CD4-positive, alpha-beta T cell (primary cell): ENCODE data around the gene NUDCD3. TPM values are rescaled to one million over a fixed set of nuclear protein-coding genes. Genes with fewer than 3 reads are reported as not detected.

Experiments
- ATAC-seq: fragments of 200-7000 bp; cut with Tn5 transposase; one replicate; pipeline ENCODE4 v1.10.0; 2022; ENCODE audit warnings: mild to moderate bottlenecking; ENCODE audit not compliant: poor library complexity
- CTCF ChIA-PET: fragments of 350-600 bp; sonication (Branson Sonifier 250); formaldehyde crosslinking; loops from one replicate; lab custom pipeline; 2021; ENCODE audit warnings: antibody characterized with exemption, inconsistent platforms; lab: Charles Lee
- POLR2A ChIA-PET: fragments of 350-600 bp; sonication (Branson Sonifier 250); formaldehyde crosslinking; loops from one replicate; lab custom pipeline; 2021; ENCODE audit warnings: antibody characterized with exemption, inconsistent platforms; lab: Charles Lee
- DNase-seq, 14 experiments: peaks; one replicate each; pipeline ENCODE4 v3.0.0-alpha.2; 2013 to 2020; ENCODE audit warnings: mixed read lengths in 2 of 14
- H3K27ac ChIP-seq, 2 donors: one replicate each; pipeline versions ENCODE4 v1.5.1 to v1.7.0; 2013; ENCODE audit warnings: low read length in 2 of 2, low read depth in 1 of 2, mild to moderate bottlenecking in 1 of 2
- H3K27me3 ChIP-seq, 2 experiments: 1 replicate in 1 of 2; 2 replicates in 1 of 2; pipeline versions ENCODE4 v1.6.1 to v1.7.0; 2013; ENCODE audit warnings: low read length in 2 of 2, control low read depth in 1 of 2, mild to moderate bottlenecking in 1 of 2, moderate library complexity in 1 of 2; ENCODE audit not compliant: insufficient read depth in 2 of 2, control insufficient read depth in 1 of 2
- H3K36me3 ChIP-seq: one replicate; pipeline ENCODE4 v1.6.1; 2013; ENCODE audit warnings: low read length, control low read depth; ENCODE audit not compliant: insufficient read depth
- H3K4me1 ChIP-seq: one replicate; pipeline ENCODE4 v1.6.1; 2013; ENCODE audit warnings: low read length, control low read depth; ENCODE audit not compliant: insufficient read depth
- H3K4me3 ChIP-seq: one replicate; pipeline ENCODE4 v1.5.1; 2013; ENCODE audit warnings: mild to moderate bottlenecking, low read length, moderate library complexity
- H3K9me3 ChIP-seq, 2 experiments: 1 replicate in 1 of 2; 2 replicates in 1 of 2; pipeline versions ENCODE4 v1.6.1 to v1.7.0; 2013; ENCODE audit warnings: low read length in 2 of 2, mild to moderate bottlenecking in 2 of 2, control low read depth in 1 of 2, moderate library complexity in 1 of 2; ENCODE audit not compliant: control insufficient read depth in 1 of 2, insufficient read depth in 1 of 2
- H3K27ac Mint-ChIP-seq: one replicate; pipeline ENCODE4 v1.8.0; 2020; ENCODE audit warnings: mixed read lengths
- H3K27me3 Mint-ChIP-seq: one replicate; pipeline ENCODE4 v1.8.0; 2021; ENCODE audit warnings: mixed read lengths
- H3K36me3 Mint-ChIP-seq: one replicate; pipeline ENCODE4 v1.8.0; 2021; ENCODE audit warnings: low read depth, mixed read lengths
- H3K4me1 Mint-ChIP-seq: one replicate; pipeline ENCODE4 v1.8.0; 2021; ENCODE audit warnings: low read depth, mixed read lengths
- H3K4me3 Mint-ChIP-seq: one replicate; pipeline ENCODE4 v1.8.0; 2020; ENCODE audit warnings: mild to moderate bottlenecking, mixed read lengths
- H3K9me3 Mint-ChIP-seq: one replicate; pipeline ENCODE4 v1.8.0; 2020; ENCODE audit warnings: mixed read lengths
- intact Hi-C, 2 experiments: fragments of 100-400 bp; cut with DNase I in 1 of 2; cut with micrococcal nuclease in 1 of 2; formaldehyde crosslinking; loops; one replicate each; pipeline versions ENCODE4 v1.15.1 to v1.9.0; 2023 to 2025; cut with DNase I, micrococcal nuclease
- total RNA-seq, 174 experiments: library from RNA in 2 of 174; stranded (reverse) in 2 of 174; gene quantifications; one replicate each; pipeline ENCODE4 v1.2.3 and lab custom pipeline; 2021 to 2026
- TF ChIP-seq, protein P1 (sequence below): fragments of 200-600 bp; IDR thresholded peaks from one replicate; pipeline ENCODE4 v1.8.0; 2022; ENCODE audit warnings: antibody characterized with exemption, mild to moderate bottlenecking

The NUDCD3 gene
- total RNA-seq, 2 experiments from 2014 or later: 56.6 to 60.6 TPM

DNA sequence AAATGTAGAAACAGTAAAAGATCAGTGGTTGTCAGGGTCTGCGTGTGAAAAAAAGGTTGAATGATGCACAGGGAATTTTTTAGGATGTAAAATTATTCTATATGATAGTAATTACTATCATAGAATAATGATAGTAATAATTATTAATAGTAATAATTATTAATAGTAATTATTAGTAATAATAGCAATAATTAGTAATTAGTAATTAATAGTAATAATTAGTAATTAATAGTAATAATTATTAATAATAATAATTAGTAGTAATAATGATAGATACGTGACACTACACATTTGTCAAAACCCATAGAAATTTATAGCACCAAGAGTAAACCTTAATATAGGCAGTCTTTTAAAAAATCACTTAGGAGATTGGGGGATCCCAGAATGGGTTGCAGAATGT is 4.5 kb upstream of the NUDCD3 start:
- TF ChIP-seq, protein P1, sequence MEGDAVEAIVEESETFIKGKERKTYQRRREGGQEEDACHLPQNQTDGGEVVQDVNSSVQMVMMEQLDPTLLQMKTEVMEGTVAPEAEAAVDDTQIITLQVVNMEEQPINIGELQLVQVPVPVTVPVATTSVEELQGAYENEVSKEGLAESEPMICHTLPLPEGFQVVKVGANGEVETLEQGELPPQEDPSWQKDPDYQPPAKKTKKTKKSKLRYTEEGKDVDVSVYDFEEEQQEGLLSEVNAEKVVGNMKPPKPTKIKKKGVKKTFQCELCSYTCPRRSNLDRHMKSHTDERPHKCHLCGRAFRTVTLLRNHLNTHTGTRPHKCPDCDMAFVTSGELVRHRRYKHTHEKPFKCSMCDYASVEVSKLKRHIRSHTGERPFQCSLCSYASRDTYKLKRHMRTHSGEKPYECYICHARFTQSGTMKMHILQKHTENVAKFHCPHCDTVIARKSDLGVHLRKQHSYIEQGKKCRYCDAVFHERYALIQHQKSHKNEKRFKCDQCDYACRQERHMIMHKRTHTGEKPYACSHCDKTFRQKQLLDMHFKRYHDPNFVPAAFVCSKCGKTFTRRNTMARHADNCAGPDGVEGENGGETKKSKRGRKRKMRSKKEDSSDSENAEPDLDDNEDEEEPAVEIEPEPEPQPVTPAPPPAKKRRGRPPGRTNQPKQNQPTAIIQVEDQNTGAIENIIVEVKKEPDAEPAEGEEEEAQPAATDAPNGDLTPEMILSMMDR: no peak
- no peaks in the 10 kb centered on the region for H3K36me3 ChIP-seq
- no peaks in the 10 kb centered on the region for H3K9me3 Mint-ChIP-seq
- H3K36me3 Mint-ChIP-seq: peaks cover 2% of the 10 kb centered on the region
- H3K4me1 ChIP-seq: no peaks in the 10 kb centered on the region
- ATAC-seq (no peak), DNase-seq (no peak)
- CTCF ChIA-PET: no interaction called here
- H3K4me1 Mint-ChIP-seq: peaks cover 10% of the 10 kb centered on the region
- no peaks in the 10 kb centered on the region for H3K27me3 ChIP-seq
- H3K27me3 Mint-ChIP-seq: peaks cover 4% of the 10 kb centered on the region
- no peaks in the 10 kb centered on the region for H3K9me3 ChIP-seq
- H3K27ac ChIP-seq: no peak overlapping the region
- no peak overlapping the region for H3K4me3 Mint-ChIP-seq
- POLR2A ChIA-PET: interaction anchor here (1.0 kb wide), 1 partner anchor 79 kb away, joined by 3 read pairs; no protein-coding TSS in a partner anchor
- H3K27ac Mint-ChIP-seq: no peak overlapping the region
- no peak overlapping the region for H3K4me3 ChIP-seq
- intact Hi-C loops: loop anchor here (5.0 to 10.0 kb wide), 4 partner anchors 72 to 1583 kb away; partner anchors contain the start of genes C7orf25 (in 1 of the 2), UBE2D4 (in 1 of the 2) and ZMIZ2 (in 1 of the 2)

DNA sequence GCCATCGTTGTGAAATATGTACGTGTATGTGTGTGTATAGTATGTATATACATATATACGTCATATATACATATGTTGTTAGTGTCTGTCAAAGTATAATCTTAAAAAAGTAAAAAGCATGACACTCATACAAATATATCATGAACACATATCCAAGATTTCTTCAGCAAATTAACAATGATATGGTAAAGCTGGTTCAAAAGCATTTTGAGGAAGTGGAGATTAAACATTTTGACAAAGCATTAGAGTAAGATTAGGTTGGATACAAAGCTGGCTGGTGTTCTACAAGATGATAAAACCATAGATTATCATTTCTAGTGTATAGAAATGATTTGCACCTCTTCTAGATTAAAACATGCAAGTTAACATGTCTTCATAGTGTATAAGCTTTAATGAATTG is 771 bp upstream of the NUDCD3 start:
- Mint-ChIP-seq H3K27me3 (peaks cover 4% of the 10 kb centered on the region), H3K4me1 (peaks cover 42% of the 10 kb centered on the region), H3K36me3 (peaks cover 26% of the 10 kb centered on the region), H3K4me3 (peak overlapping the region; percentile 84), H3K9me3 (no peaks in the 10 kb centered on the region), H3K27ac (peak overlapping the region; percentile 91)
- DNase-seq (no peak), ATAC-seq (no peak)
- intact Hi-C loops: loop anchor here (2.0 to 10.0 kb wide), 6 partner anchors 76 to 1579 kb away; partner anchors contain the start of genes C7orf25 (in 1 of the 2), DBNL (in 1 of the 2), PURB (in 1 of the 2) and UBE2D4 (in 1 of the 2)
- Histone ChIP-seq H3K9me3 (no peaks in the 10 kb centered on the region), H3K27ac (peak overlapping the region; percentile 95 to 97), H3K36me3 (no peaks in the 10 kb centered on the region), H3K27me3 (no peaks in the 10 kb centered on the region), H3K4me1 (peaks cover 25% of the 10 kb centered on the region), H3K4me3 (peak overlapping the region; percentile 84)
- CTCF ChIA-PET: interaction anchor here (1.5 to 3.4 kb wide), 3 partner anchors 30 to 74 kb away, joined by 4 to 8 read pairs (median 6); no protein-coding TSS in a partner anchor
- TF ChIP-seq, protein P1: no peak
- POLR2A ChIA-PET: interaction anchor here (0.6 to 3.3 kb wide), 27 partner anchors 11 to 1559 kb away, joined by 3 to 52 read pairs (median 6); partner anchors contain the start of genes DBNL, DDX56, H2AZ2 and MRPL32

DNA sequence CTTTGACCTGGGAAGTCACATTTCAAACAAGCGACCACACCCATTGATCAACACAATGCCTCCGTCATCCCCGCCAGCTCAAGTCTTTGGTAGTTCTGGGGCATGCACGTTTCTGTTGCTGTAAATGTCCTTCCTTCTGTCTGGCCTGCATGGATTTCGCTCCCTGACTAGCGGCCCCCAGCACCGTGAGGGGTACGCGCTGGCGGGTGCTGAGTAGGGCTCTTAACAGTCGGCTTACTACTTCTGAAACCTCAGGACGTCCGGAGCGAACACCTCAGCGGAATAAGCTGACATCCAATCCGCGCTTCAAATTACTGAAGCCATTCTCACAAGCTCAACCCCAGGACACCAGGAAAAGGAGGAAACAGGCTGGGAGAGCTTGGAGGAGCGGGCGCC is 505 bp downstream of the NUDCD3 start:
- H3K4me3 ChIP-seq: peak overlapping the region; percentile 84
- CTCF ChIA-PET: interaction anchor here (0.8 to 3.4 kb wide), 8 partner anchors 12 to 367 kb away, joined by 3 to 8 read pairs (median 4); partner anchors contain the start of genes POLD2 and YKT6
- intact Hi-C loops: loop anchor here (1.0 to 10.0 kb wide), 10 partner anchors 77 to 1578 kb away; partner anchors contain the start of genes C7orf25 (in 1 of the 2), DBNL (in 1 of the 2), H2AZ2 (in 1 of the 2) and POLD2 (in 1 of the 2)
- POLR2A ChIA-PET: interaction anchor here (0.6 to 3.3 kb wide), 44 partner anchors 10 to 1601 kb away, joined by 3 to 52 read pairs (median 5); partner anchors contain the start of genes DBNL, DDX56, H2AZ2 and MRPL32
- Mint-ChIP-seq H3K36me3 (peaks cover 38% of the 10 kb centered on the region), H3K4me1 (peaks cover 54% of the 10 kb centered on the region), H3K27me3 (no peaks in the 10 kb centered on the region), H3K4me3 (peak overlapping the region; percentile 84), H3K27ac (peak overlapping the region; percentile 91), H3K9me3 (no peaks in the 10 kb centered on the region)
- H3K27ac ChIP-seq: peak overlapping the region; percentile 95 to 97
- peaks cover 10% of the 10 kb centered on the region for H3K36me3 ChIP-seq
- ATAC-seq (peak; percentile 70), DNase-seq (peak in 13 of 14 experiments; percentile 26 to 76 (median 48))
- H3K27me3 ChIP-seq: no peaks in the 10 kb centered on the region
- no peaks in the 10 kb centered on the region for H3K9me3 ChIP-seq
- TF ChIP-seq, protein P1: no peak
- H3K4me1 ChIP-seq: peaks cover 36% of the 10 kb centered on the region
